Breast epithelium (tissue), 3 donors: Measurements from ENCODE around the gene PDE4A.

Source experiments
- POLR2A ChIP-seq: fragments of 450-650 bp; IDR thresholded peaks from one replicate; pipeline ENCODE4 v1.6.1; 2016; ENCODE audit warnings: antibody characterized with exemption, mild to moderate bottlenecking, moderate library complexity
- POLR2AphosphoS5 ChIP-seq, 3 donors: sonication (generic); formaldehyde crosslinking; IDR thresholded peaks; one replicate each; pipeline ENCODE4 v1.6.1; 2017; ENCODE audit warnings: antibody characterized with exemption in 3 of 3
- TF ChIP-seq, protein P1 (sequence below), 3 donors: fragments of 450-650 bp; IDR thresholded peaks; one replicate each; pipeline ENCODE4 v1.5.1; 2016 to 2017; ENCODE audit warnings: antibody characterized with exemption in 3 of 3, mild to moderate bottlenecking in 3 of 3, moderate library complexity in 3 of 3

DNA sequence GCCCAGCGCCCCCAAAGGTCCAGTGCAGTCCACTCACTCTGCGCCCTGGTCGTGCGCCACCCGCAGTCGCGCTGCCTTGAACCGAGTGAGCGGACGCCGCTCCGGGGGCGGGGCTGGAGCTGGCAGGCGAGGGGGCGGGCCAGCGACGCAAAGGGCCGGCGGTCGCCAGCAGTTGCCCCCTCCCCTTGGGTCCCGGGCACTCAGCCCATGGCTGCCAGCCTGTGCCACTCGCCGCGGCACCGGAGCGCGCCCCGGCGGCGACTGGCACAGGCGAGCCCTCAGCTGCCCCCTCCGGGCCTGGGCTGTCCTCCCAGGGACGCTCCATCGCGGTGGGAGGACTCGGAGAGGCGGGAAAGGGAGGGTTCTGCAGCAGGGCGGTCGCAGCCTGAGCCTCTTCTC, 97.0 kb downstream of the PDE4A start, which contains the start of gene S1PR5:
- TF ChIP-seq, protein P1, sequence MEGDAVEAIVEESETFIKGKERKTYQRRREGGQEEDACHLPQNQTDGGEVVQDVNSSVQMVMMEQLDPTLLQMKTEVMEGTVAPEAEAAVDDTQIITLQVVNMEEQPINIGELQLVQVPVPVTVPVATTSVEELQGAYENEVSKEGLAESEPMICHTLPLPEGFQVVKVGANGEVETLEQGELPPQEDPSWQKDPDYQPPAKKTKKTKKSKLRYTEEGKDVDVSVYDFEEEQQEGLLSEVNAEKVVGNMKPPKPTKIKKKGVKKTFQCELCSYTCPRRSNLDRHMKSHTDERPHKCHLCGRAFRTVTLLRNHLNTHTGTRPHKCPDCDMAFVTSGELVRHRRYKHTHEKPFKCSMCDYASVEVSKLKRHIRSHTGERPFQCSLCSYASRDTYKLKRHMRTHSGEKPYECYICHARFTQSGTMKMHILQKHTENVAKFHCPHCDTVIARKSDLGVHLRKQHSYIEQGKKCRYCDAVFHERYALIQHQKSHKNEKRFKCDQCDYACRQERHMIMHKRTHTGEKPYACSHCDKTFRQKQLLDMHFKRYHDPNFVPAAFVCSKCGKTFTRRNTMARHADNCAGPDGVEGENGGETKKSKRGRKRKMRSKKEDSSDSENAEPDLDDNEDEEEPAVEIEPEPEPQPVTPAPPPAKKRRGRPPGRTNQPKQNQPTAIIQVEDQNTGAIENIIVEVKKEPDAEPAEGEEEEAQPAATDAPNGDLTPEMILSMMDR (IDR thresholded peaks at IDR 0.05): no peak
- TF ChIP-seq POLR2A (no peak), POLR2AphosphoS5 (IDR thresholded peaks at IDR 0.05) (no peak)
